Measurements from ENCODE around the gene OPCML. TPM values are rescaled to one million over a fixed set of nuclear protein-coding genes. Genes with fewer than 3 reads are reported as not detected.

The OPCML gene
- polyA plus RNA-seq, 1 donor (not counting 4 experiments of a cell fraction or from before 2014, with no cell fraction given): 0.04 TPM

- Histone ChIP-seq H3K9me1 (ENCODE audit: control insufficient read depth, extremely low read depth, insufficient read depth, low read length) (no peaks in the 10 kb centered on the region), H3K79me2 (ENCODE audit: control insufficient read depth, insufficient read depth, low read length) (no peaks in the 10 kb centered on the region), H3K4me1 (ENCODE audit: control insufficient read depth, extremely low read depth, insufficient read depth, low read length) (no peaks in the 10 kb centered on the region), H3K36me3 (ENCODE audit: control insufficient read depth in 2 of 2, extremely low read depth in 1 of 2, insufficient read depth in 2 of 2, low read length in 2 of 2) (no peaks in the 10 kb centered on the region), H3K4me3 (ENCODE audit: control insufficient read depth in 2 of 3, extremely low read depth in 1 of 3, insufficient read depth in 2 of 3, low read depth in 1 of 3, low read length in 3 of 3) (no peak overlapping the region), H3K9ac (ENCODE audit: control insufficient read depth, extremely low read depth, insufficient read depth, low read length) (no peak overlapping the region), H2AFZ (ENCODE audit: control insufficient read depth, low read length) (no peak overlapping the region), H3K27ac (ENCODE audit: control insufficient read depth, insufficient read depth, low read length) (no peak overlapping the region), H4K20me1 (ENCODE audit: control insufficient read depth, extremely low read depth, insufficient read depth, low read length) (no peaks in the 10 kb centered on the region), H3K9me3 (ENCODE audit: control insufficient read depth, low read depth, low read length) (no peaks in the 10 kb centered on the region), H3K27me3 (ENCODE audit: control insufficient read depth, extremely low read depth, insufficient read depth, low read length) (no peaks in the 10 kb centered on the region), H3K4me2 (ENCODE audit: control insufficient read depth, extremely low read depth, insufficient read depth, low read depth, low read length) (no peak overlapping the region)
- no peak for FAIRE-seq
- dilution Hi-C loops (cut with MboI; ENCODE audit: extremely low pct_ligation_motif_present, low sequenced_read_pairs): no loop called here
- TF ChIP-seq EZH2 (IDR thresholded peaks at IDR 0.05; ENCODE audit: low read length): no peak
- TF ChIP-seq CTCF (optimal IDR thresholded peaks at IDR 0.05 in 1 of 3, IDR thresholded peaks at IDR 0.05 in 1 of 3, conservative IDR thresholded peaks at IDR 0.05 in 1 of 3; ENCODE audit: extremely low read depth in 1 of 3, insufficient read depth in 2 of 3, low read length in 3 of 3): no peak
- no peak for DNase-seq (ENCODE audit: low read depth, low spot score)
These were observed 667.3 kb downstream of the OPCML start for GRCh38 chr11:132864811-132865576.

DNA sequence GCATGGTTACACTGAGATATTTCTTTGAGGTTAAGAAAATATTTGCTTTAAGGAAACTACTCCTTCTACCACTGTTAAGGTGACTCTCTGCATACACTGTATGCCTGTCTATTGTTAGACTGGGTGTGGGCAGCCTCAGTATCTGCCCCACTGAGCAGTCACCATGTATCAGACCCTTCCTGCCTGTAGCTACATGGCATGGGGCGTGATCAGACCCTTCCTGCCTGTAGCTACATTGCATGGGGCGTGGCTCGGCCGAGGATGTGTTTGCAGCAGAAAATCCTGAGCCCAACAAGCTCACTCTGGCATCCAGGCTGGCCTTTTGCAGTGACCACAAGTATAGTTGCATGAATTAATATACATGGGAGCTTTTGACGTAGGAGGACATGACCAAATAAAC lies 669.4 kb downstream of the OPCML start:
- H2AFZ ChIP-seq (ENCODE audit: control insufficient read depth, low read length): no peak overlapping the region
- H4K20me1 ChIP-seq (ENCODE audit: control insufficient read depth, extremely low read depth, insufficient read depth, low read length): no peaks in the 10 kb centered on the region
- no peaks in the 10 kb centered on the region for H3K9me1 ChIP-seq (ENCODE audit: control insufficient read depth, extremely low read depth, insufficient read depth, low read length)
- no peak overlapping the region for H3K27ac ChIP-seq (ENCODE audit: control insufficient read depth, insufficient read depth, low read length)
- DNase-seq (ENCODE audit: low read depth, low spot score) (no peak), FAIRE-seq (no peak)
- H3K4me1 ChIP-seq (ENCODE audit: control insufficient read depth, extremely low read depth, insufficient read depth, low read length): no peaks in the 10 kb centered on the region
- dilution Hi-C loops (cut with MboI; ENCODE audit: extremely low pct_ligation_motif_present, low sequenced_read_pairs): no loop called here
- no peak for TF ChIP-seq CTCF (optimal IDR thresholded peaks at IDR 0.05 in 1 of 3, IDR thresholded peaks at IDR 0.05 in 1 of 3, conservative IDR thresholded peaks at IDR 0.05 in 1 of 3; ENCODE audit: extremely low read depth in 1 of 3, insufficient read depth in 2 of 3, low read length in 3 of 3)
- no peak for TF ChIP-seq EZH2 (IDR thresholded peaks at IDR 0.05; ENCODE audit: low read length)
- no peaks in the 10 kb centered on the region for H3K27me3 ChIP-seq (ENCODE audit: control insufficient read depth, extremely low read depth, insufficient read depth, low read length)
- no peaks in the 10 kb centered on the region for H3K36me3 ChIP-seq (ENCODE audit: control insufficient read depth in 2 of 2, extremely low read depth in 1 of 2, insufficient read depth in 2 of 2, low read length in 2 of 2)
- H3K9ac ChIP-seq (ENCODE audit: control insufficient read depth, extremely low read depth, insufficient read depth, low read length): no peak overlapping the region
- no peaks in the 10 kb centered on the region for H3K79me2 ChIP-seq (ENCODE audit: control insufficient read depth, insufficient read depth, low read length)
- H3K4me3 ChIP-seq (ENCODE audit: control insufficient read depth in 2 of 3, extremely low read depth in 1 of 3, insufficient read depth in 2 of 3, low read depth in 1 of 3, low read length in 3 of 3): no peak overlapping the region
- no peaks in the 10 kb centered on the region for H3K9me3 ChIP-seq (ENCODE audit: control insufficient read depth, low read depth, low read length)
- H3K4me2 ChIP-seq (ENCODE audit: control insufficient read depth, extremely low read depth, insufficient read depth, low read depth, low read length): no peak overlapping the region

Measured in keratinocyte (primary cell).